GM21576 (cell line): ENCODE results near the gene FOXN1.

Source experiments
- ATAC-seq: cut with Tn5 transposase; IDR thresholded peaks from one replicate; pipeline ENCODE4 v1.9.1; 2021; ENCODE audit warnings: mild to moderate bottlenecking, moderate library complexity; ENCODE audit not compliant: unreplicated experiment

Gene FOXN1

DNA sequence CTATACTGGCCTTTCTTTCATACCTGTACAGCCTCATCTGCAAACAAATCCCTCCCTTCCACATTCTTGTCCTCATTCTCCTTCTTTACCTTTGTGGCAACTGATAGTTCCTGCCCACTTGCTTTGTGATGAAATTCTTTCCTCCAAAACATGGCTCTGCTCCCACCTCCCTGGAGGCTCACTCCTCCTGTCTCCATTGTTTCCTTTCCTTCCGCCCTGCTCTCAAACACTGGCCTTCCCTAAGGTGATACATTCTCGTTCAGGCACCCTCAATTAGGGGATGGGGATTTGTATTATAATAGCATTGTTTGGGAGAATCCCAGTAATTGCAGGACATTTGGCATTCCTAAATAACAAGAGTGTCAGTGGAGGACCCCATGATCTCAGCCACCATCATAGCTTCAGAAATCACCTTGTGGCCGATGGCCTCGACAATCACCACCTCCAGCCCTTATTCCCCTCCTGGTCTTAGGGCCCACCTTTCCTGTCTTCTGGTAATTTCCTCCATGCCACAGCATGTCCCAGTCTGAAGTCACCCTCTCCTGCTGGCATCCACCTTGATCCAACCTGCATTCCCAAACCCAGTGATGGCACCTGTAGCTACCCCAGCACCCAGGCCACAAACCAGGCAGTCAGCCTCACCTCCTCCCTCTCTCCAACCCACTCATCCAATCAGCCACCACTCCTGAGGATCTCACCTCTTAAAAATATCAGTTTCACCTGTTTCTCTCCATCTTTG is 38.4 kb downstream of the FOXN1 start:
- no peak for ATAC-seq

- no peak for ATAC-seq
Observed at GRCh38 chr17:28545141-28545503, 39.0 kb downstream of the FOXN1 start.

GRCh38 chr17:28545787-28546415 is 39.8 kb downstream of the FOXN1 start:
- ATAC-seq, result no peak

DNA sequence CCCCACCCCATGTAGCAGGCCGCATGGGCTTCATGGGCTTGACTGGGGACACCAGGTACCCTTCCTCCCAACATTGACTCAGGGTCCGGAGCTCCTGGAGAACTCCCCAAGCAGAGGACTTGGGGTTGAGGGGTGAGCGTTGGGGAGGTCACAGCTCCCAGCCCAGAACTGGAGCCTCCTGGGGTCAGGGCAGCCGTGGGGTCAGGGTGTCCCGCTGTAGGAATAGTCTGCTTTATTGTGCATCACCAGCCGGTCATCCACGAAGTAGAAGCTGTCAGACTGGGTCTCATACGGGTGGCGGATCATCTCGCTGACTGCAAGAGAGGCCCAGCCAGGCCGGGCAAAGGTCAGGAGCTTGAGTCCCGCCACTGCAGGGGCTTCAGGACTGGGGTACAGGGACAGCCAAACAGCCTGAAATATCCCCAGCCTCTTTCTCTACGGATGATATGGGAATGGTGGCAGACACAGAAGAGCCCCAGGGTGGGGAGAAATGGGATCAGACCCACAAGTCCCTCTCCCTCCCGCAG is 41.0 kb downstream of the FOXN1 start:
- no peak for ATAC-seq

DNA sequence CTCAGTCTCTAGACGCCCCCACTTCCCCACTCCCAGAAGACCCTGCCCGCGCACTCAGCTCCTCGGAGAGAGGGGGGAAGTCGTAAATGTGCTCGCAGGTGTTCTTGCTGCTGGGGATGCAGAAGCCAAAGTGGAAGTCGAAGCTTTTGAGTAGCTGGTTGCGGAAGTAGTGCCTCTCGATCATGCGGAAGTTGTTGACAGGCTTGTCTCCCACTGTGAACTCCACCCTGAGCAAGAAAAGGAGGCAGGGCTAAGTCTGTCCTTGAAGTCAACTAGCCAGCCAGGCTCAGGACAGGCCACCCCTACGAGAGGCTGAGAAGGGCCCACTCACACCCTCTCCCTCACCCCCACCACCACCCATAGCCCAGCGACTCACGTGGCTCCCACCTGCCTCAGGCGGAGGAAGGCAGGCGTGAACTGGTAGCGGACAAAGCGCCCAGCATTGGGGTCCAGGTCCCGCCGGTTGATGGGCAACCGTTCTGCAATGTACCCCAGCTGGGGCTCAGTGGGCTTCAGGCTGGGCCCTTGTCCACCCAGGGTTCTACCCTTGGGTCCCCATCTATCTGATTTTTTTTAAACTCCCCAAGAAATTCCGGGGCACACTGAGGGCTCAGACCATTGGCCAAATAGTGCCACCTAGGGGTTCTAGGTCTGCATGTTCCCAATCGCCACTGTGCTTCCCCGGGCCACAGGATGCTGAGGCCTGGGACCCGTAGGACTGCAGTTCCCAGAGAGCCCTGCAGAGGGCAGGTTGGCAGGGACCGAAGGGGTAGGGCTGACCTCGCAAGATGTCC is 41.7 kb downstream of the FOXN1 start:
- peak; percentile 41 for ATAC-seq

DNA sequence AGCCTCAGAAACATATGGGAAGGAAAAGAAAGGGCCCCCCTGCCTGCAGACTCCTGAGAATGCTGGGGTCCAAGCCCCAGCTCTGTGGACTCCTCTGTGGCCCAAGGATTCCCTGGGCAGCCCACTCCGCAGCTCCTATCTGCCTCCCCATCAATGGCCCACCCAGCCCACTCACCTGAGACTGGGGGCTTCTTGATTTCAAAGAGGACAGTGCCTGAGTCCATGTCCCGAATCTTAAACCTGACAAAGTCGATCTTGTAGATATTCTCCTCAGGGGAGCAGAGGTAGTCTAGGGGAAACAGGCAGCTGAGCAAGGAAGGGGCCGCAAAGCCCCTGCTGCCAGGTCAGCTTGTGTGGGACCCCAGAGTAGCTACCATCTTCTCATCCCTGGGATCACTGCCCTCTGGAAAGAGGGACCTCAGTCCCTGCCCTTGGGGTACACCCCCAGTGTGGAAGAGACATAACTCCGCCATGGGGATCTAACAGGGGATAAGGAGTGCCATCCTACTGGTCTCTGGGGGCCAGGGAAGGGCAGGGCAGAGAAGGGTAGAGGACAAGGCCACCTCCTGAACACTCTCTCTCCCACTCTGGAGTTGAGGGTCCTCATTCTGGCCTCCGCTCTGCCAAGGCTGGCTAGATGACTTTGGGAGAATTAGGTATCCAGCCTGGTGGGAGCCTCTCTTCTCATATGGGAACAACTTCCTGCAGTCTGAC is 42.4 kb downstream of the FOXN1 start:
- no peak for ATAC-seq

DNA sequence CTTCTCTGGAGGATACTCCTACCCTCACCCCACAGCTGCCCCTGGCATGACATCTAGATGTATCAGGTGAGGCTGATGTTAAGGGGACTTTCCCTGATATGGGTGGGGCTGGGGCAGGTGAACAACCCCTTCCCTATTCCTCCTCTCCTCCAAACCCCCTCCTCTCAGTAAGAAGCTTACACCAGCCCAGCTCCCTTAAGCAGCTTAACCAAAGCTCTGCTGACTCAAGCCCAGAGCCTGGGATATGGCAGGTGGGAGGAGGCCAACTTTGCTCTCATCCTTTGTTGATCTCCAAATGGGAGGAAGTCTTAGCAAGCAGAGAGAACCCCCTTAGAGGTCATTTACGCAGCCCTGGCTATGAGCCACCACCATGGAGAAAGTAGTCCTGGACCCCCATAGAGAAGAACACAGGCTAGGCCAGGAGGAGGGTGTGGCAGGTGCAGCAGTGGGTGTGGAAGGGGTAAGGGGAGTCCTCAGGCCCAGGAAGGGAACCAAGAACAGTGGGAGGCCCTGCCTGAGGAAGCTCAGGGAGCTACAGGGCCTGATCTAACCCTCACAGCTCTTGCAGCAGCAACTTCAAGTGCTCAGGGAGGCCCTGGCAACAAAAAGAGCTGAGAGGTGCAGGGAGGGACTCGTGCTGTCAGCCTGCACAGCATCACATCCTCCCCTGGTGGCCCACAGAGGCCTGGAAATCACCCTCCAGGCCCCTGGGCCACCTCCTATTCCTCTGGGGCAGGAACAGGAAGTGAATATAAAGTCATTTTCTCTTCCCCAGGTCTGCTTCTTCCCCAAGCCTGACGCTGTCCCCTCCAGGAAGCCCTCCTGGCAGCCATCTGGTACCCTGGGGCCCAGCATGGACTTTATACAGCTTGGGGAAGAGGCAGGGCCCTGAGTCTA is 43.3 kb downstream of the FOXN1 start:
- ATAC-seq, result no peak

GRCh38 chr17:28550858-28551257 is 44.7 kb downstream of the FOXN1 start:
- ATAC-seq, result no peak

GRCh38 chr17:28551421-28552175 is 45.5 kb downstream of the FOXN1 start:
- ATAC-seq, result no peak

GRCh38 chr17:28552176-28552999 is 46.2 kb downstream of the FOXN1 start, which contains the start of gene UNC119:
TSS of gene UNC119 (minus strand) at chr17:28552624. CDS start at chr17:28552557, 67 bp downstream.
- peak; percentile 36 for ATAC-seq

DNA sequence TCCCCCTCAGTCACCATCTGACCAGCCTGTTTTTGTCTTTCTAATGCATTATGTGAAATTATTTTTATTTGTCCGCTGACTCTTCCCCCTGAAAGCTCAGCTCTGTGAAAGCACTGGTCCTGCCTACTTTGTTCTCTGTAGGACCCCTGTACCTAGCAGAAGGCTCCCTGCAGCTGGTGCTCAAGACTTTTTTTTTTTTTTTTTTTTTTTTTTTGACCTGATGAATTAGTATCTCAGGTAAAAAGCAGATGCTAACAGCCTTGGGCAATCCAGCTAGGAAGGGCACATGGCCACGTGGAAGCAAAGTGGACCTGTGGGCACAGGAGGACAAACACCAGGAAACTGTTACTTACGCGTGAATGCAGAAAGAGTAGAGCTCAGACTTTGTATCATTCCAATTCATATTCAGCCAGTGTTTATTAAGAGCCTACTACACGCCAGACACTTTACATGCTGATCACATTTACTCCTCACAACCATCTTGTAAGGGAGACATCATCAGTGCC is 46.9 kb downstream of the FOXN1 start:
- ATAC-seq, result no peak

DNA sequence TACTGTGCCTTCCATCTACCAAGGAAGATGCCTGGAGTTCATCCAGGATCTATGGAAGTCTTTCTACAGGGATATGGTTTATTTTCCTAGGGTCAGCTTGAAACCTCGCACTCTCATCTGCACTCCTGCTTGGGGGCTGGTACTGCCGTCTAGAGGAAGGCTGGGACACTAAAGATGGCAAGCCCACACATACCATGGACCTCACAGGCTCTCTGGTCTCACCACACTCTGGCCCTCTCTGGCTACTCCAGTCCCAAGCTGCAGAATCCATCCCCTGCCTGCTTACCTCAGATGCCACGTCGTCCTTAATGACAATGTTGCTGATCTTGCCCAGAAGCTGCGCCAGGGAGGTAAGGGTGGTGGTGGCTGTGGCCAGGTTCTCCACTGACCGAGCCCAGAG is 48.4 kb downstream of the FOXN1 start:
- ATAC-seq, result no peak

DNA sequence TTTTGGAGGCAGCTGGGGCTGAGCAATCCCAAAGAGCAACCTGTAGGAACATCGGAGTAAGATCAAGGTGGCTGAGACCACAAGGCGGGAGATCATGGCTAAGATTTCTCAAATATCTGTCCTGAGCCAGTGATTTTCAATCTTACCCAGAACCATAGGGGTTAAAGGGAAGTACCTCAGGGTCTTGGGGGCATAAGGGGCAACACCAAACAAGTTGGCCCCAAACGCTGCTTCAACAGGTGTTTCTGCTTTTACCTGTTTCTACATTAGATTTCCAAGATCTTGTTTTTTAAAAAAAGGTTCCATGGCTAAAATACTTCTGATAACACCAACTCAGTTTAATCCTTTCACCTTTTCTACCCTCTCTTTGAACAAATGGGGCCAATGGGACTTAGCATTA is 48.9 kb downstream of the FOXN1 start:
- ATAC-seq, result no peak

GRCh38 chr17:28563475-28563874 is 57.3 kb downstream of the FOXN1 start:
- ATAC-seq, result no peak

DNA sequence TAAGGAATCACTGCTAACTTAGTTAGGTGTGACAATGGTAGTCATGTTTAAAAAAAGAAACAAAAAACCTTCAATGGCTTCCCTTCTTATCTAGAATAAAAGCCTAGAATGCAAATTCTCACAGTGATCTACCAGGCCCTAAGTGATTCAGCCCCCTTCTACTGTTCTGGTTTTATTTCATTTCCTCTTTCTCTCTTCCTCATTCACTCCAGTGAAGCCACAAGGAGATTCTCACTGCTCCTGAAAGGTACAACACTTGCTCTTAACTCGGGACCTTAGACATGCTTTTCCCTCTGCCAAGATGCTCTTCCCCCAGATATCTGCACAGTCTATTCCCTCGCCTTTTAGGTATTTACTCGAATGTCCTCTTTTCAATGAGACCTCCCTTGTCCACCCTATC is 61.5 kb downstream of the FOXN1 start:
- no peak for ATAC-seq

DNA sequence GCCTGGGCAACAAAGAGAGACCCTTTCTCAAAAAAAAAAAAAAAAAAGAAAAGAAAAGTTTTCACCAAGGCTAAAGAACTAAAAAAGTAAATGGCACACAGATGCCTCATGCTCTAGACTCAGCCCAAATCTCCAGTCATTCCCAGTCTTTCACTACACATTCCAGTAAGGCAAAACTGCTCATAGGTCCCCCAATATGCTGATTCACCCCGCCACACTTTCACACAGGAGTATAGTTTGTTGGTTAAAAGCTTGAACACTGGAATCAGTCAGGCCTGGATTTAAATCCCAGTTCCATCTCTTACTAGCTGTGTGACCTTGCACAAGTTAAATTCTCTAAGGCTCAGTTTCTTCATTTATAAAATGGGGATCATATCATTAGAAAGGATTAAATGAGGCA is 63.3 kb downstream of the FOXN1 start:
- ATAC-seq, result no peak

DNA sequence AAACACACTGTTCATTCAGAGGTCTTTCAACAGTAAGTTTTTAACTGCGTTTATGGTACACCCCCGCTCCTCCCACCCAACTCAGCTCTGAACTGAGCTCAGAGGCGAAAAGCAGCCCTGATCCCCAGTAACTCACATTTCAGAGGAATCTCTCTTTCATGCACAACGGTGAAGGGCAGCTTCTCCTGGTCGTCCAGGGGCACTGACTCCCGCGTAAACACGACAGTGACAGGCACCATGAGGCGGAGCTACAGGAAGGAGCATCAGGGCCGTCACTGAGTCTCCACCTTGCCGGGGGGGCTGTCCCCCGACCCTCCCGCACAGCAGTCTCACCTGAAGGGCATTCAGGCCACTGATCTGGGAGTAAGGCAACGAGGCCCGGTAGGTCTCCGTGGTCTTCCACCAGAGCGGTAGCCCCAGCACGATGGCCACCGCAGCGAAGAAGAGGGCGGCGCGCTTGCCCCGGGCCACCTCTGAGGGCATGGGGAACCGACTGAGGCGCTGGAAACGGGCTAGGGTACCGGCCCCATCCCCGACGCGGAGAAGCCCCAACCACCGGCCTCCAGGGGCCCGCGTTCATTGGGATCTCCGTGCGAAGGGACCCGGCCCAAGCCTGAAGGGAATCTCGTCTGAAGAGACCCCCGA is 64.7 kb downstream of the FOXN1 start:
- ATAC-seq, result peak; percentile 23
